ENCODE results near the gene IFNGR2.

- TF ChIP-seq SP1 (IDR thresholded peaks at IDR 0.05) (no peak), SP1 (CRISPR knock-in tag; IDR thresholded peaks at IDR 0.05) (no peak), POLR2A (IDR thresholded peaks at IDR 0.05; ENCODE audit: insufficient read depth in 1 of 2, low read depth in 2 of 2, low read length in 2 of 2) (no peak)
These were observed 25.5 kb downstream of the IFNGR2 start for GRCh38 chr21:33428669-33429068.

Data from HepG2 (cell line).